ENCODE data around the gene NAT10. TPM values are rescaled to one million over a fixed set of nuclear protein-coding genes. Genes with fewer than 3 reads are reported as not detected.
"Not testable (repeated sequence)": the region's sequence is repeated elsewhere in the genome, so short reads cannot be mapped to it uniquely, and the experiment has no call there.

NAT10 gene
- polyA plus RNA-seq, 4 donors, result 8.9 to 36.3 (median 20.6) TPM

- no peaks in the 10 kb centered on the region for H3K4me1 ChIP-seq (ENCODE audit: control insufficient read depth in 3 of 3, insufficient read depth in 2 of 3, low read depth in 1 of 3, low read length in 2 of 3)
- WGBS, 3 donors, result 68 to 90% (median 84%) methylated on average over 4 of the region's 4 CpGs
- no peaks in the 10 kb centered on the region for H3K27me3 ChIP-seq (ENCODE audit: control insufficient read depth in 3 of 3, insufficient read depth in 3 of 3, low read length in 3 of 3)
- no peaks in the 10 kb centered on the region for H3K9me3 ChIP-seq (ENCODE audit: control insufficient read depth in 2 of 2, insufficient read depth in 1 of 2, low read depth in 1 of 2, low read length in 1 of 2)
- DNase-seq (no peak), FAIRE-seq (no peak)
- peaks cover 23 to 43% (median 27%) of the 10 kb centered on the region in 3 donors for H3K36me3 ChIP-seq (ENCODE audit: control insufficient read depth in 3 of 3, insufficient read depth in 2 of 3, low read depth in 1 of 3, low read length in 3 of 3)
- no peak overlapping the region for H3K27ac ChIP-seq (ENCODE audit: low read depth in 1 of 3, low read length in 2 of 3)
- no peak overlapping the region for H3K4me3 ChIP-seq (ENCODE audit: low read depth in 1 of 3, low read length in 3 of 3)
Measured at GRCh38 chr11:34086554-34087283, 18.7 kb upstream of the NAT10 start.

DNA sequence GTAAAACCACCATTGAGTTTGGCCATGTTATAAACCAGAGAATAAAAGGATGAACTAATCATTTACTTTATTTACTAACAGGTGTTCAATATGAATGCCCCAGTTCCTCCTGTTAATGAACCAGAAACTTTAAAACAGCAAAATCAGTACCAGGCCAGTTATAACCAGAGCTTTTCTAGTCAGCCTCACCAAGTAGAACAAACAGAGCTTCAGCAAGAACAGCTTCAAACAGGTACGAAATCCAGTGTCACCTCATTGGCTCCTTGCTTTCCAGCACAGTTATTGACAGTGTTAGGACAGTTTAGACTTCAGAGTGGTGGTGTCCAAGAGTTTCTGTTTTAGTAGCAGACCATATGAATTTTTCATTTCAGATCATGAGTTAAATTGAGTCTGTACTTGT lies 13.6 kb upstream of the NAT10 start:
- H3K4me3 ChIP-seq (ENCODE audit: low read depth in 1 of 3, low read length in 3 of 3), result no peak overlapping the region
- no peaks in the 10 kb centered on the region for H3K27me3 ChIP-seq (ENCODE audit: control insufficient read depth in 3 of 3, insufficient read depth in 3 of 3, low read length in 3 of 3)
- H3K9me3 ChIP-seq (ENCODE audit: control insufficient read depth in 2 of 2, insufficient read depth in 1 of 2, low read depth in 1 of 2, low read length in 1 of 2), result no peaks in the 10 kb centered on the region
- 84 to 92% (median 90%) methylated on average over 1 of the region's 1 CpG for WGBS, 3 donors
- H3K4me1 ChIP-seq (ENCODE audit: control insufficient read depth in 3 of 3, insufficient read depth in 2 of 3, low read depth in 1 of 3, low read length in 2 of 3), result no peaks in the 10 kb centered on the region
- peaks cover 10 to 53% (median 16%) of the 10 kb centered on the region in 3 donors for H3K36me3 ChIP-seq (ENCODE audit: control insufficient read depth in 3 of 3, insufficient read depth in 2 of 3, low read depth in 1 of 3, low read length in 3 of 3)
- FAIRE-seq, result no peak
- DNase-seq, result no peak
- H3K27ac ChIP-seq (ENCODE audit: low read depth in 1 of 3, low read length in 2 of 3), result no peak overlapping the region

GRCh38 chr11:34094900-34095299 lies 10.5 kb upstream of the NAT10 start:
- not testable (repeated sequence) for DNase-seq; H3K4me3 ChIP-seq (ENCODE audit: low read depth in 1 of 3, low read length in 3 of 3); H3K27me3 ChIP-seq (ENCODE audit: control insufficient read depth in 3 of 3, insufficient read depth in 3 of 3, low read length in 3 of 3); FAIRE-seq; H3K27ac ChIP-seq (ENCODE audit: low read depth in 1 of 3, low read length in 2 of 3); H3K9me3 ChIP-seq (ENCODE audit: control insufficient read depth in 2 of 2, insufficient read depth in 1 of 2, low read depth in 1 of 2, low read length in 1 of 2); H3K4me1 ChIP-seq (ENCODE audit: control insufficient read depth in 3 of 3, insufficient read depth in 2 of 3, low read depth in 1 of 3, low read length in 2 of 3)
- peaks cover 5 to 44% (median 16%) of the 10 kb centered on the region in 3 donors for H3K36me3 ChIP-seq (ENCODE audit: control insufficient read depth in 3 of 3, insufficient read depth in 2 of 3, low read depth in 1 of 3, low read length in 3 of 3)
- 96 to 100% (median 100%) methylated on average over 2 of the region's 2 CpGs for WGBS, 3 donors

DNA sequence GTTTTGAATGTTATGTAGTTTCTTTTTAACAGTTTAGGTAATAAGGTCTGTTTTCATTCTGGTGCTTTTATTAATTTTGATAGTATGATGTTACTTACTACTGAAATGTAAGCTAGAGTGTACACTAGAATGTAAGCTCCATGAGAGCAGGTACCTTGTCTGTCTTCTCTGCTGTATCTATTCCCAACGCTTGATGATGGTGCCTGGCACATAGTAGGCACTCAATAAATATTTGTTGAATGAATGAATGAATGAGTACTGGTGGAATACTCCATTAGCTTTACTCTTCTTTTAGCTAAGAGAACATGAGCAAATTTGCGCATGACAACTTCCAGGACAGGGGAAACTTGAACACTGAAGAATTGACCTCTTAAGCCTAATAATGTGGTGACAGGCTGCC lies 6.6 kb upstream of the NAT10 start:
- no peaks in the 10 kb centered on the region for H3K4me1 ChIP-seq (ENCODE audit: control insufficient read depth in 3 of 3, insufficient read depth in 2 of 3, low read depth in 1 of 3, low read length in 2 of 3)
- DNase-seq (no peak), FAIRE-seq (no peak)
- no peak overlapping the region for H3K4me3 ChIP-seq (ENCODE audit: low read depth in 1 of 3, low read length in 3 of 3)
- no peaks in the 10 kb centered on the region for H3K27me3 ChIP-seq (ENCODE audit: control insufficient read depth in 3 of 3, insufficient read depth in 3 of 3, low read length in 3 of 3)
- H3K36me3 ChIP-seq (ENCODE audit: control insufficient read depth in 3 of 3, insufficient read depth in 2 of 3, low read depth in 1 of 3, low read length in 3 of 3), result peaks cover 3 to 23% (median 8%) of the 10 kb centered on the region in 3 donors
- H3K9me3 ChIP-seq (ENCODE audit: control insufficient read depth in 2 of 2, insufficient read depth in 1 of 2, low read depth in 1 of 2, low read length in 1 of 2), result no peaks in the 10 kb centered on the region
- 92 to 95% (median 93%) methylated on average over 2 of the region's 2 CpGs for WGBS, 3 donors
- no peak overlapping the region for H3K27ac ChIP-seq (ENCODE audit: low read depth in 1 of 3, low read length in 2 of 3)

- H3K4me3 ChIP-seq (ENCODE audit: low read depth in 1 of 3, low read length in 3 of 3), result peak overlapping the region; percentile 21 to 71 (median 66)
- peaks cover 5 to 9% (median 5%) of the 10 kb centered on the region in 3 donors for H3K36me3 ChIP-seq (ENCODE audit: control insufficient read depth in 3 of 3, insufficient read depth in 2 of 3, low read depth in 1 of 3, low read length in 3 of 3)
- peak overlapping the region; percentile 92 to 96 (median 94) for H3K27ac ChIP-seq (ENCODE audit: low read depth in 1 of 3, low read length in 2 of 3)
- DNase-seq (no peak), FAIRE-seq (no peak)
- H3K4me1 ChIP-seq (ENCODE audit: control insufficient read depth in 3 of 3, insufficient read depth in 2 of 3, low read depth in 1 of 3, low read length in 2 of 3), result peaks cover 0 to 3% (median 0%) of the 10 kb centered on the region in 3 donors
- whole genome bisulfite sequencing, 3 donors, result 15 to 24% (median 17%) methylated on average over 6 of the region's 6 CpGs
- H3K9me3 ChIP-seq (ENCODE audit: control insufficient read depth in 2 of 2, insufficient read depth in 1 of 2, low read depth in 1 of 2, low read length in 1 of 2), result no peaks in the 10 kb centered on the region
- no peaks in the 10 kb centered on the region for H3K27me3 ChIP-seq (ENCODE audit: control insufficient read depth in 3 of 3, insufficient read depth in 3 of 3, low read length in 3 of 3)
Measured at GRCh38 chr11:34104680-34105078, 750 bp upstream of the NAT10 start.

DNA sequence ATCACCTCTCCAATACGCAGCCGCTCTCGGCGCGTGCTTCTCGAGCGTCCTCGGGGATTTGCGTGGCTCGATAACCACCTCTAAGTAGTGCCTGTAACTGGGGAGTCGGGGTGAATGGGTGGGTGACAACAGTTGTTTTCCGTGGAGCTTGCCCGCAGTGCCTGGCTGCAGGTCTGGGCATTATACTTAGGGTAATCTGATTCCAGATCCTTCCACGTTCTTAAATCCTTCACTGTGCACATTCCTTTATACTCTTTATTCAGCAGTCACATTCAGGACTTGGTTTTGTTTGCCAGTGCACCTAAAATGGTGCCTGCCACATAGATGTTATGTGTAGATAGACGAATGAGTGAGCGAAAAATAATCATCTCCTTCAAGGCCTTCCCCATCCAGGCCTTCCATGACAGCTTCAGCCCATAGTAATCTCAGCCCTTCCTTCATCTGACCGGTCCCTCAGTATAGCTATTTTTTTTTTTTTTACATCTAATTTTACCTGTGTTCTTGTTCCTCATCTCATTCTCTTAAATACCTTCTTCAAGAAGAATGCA lies 602 bp downstream of the NAT10 start:
- H3K9me3 ChIP-seq (ENCODE audit: control insufficient read depth in 2 of 2, insufficient read depth in 1 of 2, low read depth in 1 of 2, low read length in 1 of 2), result no peaks in the 10 kb centered on the region
- DNase-seq, result no peak
- no peaks in the 10 kb centered on the region for H3K27me3 ChIP-seq (ENCODE audit: control insufficient read depth in 3 of 3, insufficient read depth in 3 of 3, low read length in 3 of 3)
- 0 to 1% (median 1%) methylated on average over 17 of the region's 17 CpGs for WGBS, 3 donors
- FAIRE-seq, result no peak
- H3K36me3 ChIP-seq (ENCODE audit: control insufficient read depth in 3 of 3, insufficient read depth in 2 of 3, low read depth in 1 of 3, low read length in 3 of 3), result peaks cover 5 to 11% (median 11%) of the 10 kb centered on the region in 3 donors
- peaks cover 0 to 3% (median 0%) of the 10 kb centered on the region in 3 donors for H3K4me1 ChIP-seq (ENCODE audit: control insufficient read depth in 3 of 3, insufficient read depth in 2 of 3, low read depth in 1 of 3, low read length in 2 of 3)
- H3K4me3 ChIP-seq (ENCODE audit: low read depth in 1 of 3, low read length in 3 of 3), result peak overlapping the region; percentile 66 to 72 (median 71)
- H3K27ac ChIP-seq (ENCODE audit: low read depth in 1 of 3, low read length in 2 of 3), result peak overlapping the region; percentile 92 to 96 (median 94)

- DNase-seq, result no peak
- 92 to 96% (median 95%) methylated on average over 6 of the region's 6 CpGs for WGBS, 3 donors
- no peak overlapping the region for H3K27ac ChIP-seq (ENCODE audit: low read depth in 1 of 3, low read length in 2 of 3)
- H3K27me3 ChIP-seq (ENCODE audit: control insufficient read depth in 3 of 3, insufficient read depth in 3 of 3, low read length in 3 of 3), result no peaks in the 10 kb centered on the region
- no peak for FAIRE-seq
- peaks cover 24 to 37% (median 26%) of the 10 kb centered on the region in 3 donors for H3K36me3 ChIP-seq (ENCODE audit: control insufficient read depth in 3 of 3, insufficient read depth in 2 of 3, low read depth in 1 of 3, low read length in 3 of 3)
- no peaks in the 10 kb centered on the region for H3K4me1 ChIP-seq (ENCODE audit: control insufficient read depth in 3 of 3, insufficient read depth in 2 of 3, low read depth in 1 of 3, low read length in 2 of 3)
- no peaks in the 10 kb centered on the region for H3K9me3 ChIP-seq (ENCODE audit: control insufficient read depth in 2 of 2, insufficient read depth in 1 of 2, low read depth in 1 of 2, low read length in 1 of 2)
- H3K4me3 ChIP-seq (ENCODE audit: low read depth in 1 of 3, low read length in 3 of 3), result no peak overlapping the region
Measured at GRCh38 chr11:34111722-34112270, 6.4 kb downstream of the NAT10 start.

GRCh38 chr11:34114014-34114413 lies 8.6 kb downstream of the NAT10 start:
- no peaks in the 10 kb centered on the region for H3K4me1 ChIP-seq (ENCODE audit: control insufficient read depth in 3 of 3, insufficient read depth in 2 of 3, low read depth in 1 of 3, low read length in 2 of 3)
- FAIRE-seq, result no peak
- H3K27me3 ChIP-seq (ENCODE audit: control insufficient read depth in 3 of 3, insufficient read depth in 3 of 3, low read length in 3 of 3), result no peaks in the 10 kb centered on the region
- no peak overlapping the region for H3K4me3 ChIP-seq (ENCODE audit: low read depth in 1 of 3, low read length in 3 of 3)
- no peak overlapping the region for H3K27ac ChIP-seq (ENCODE audit: low read depth in 1 of 3, low read length in 2 of 3)
- H3K36me3 ChIP-seq (ENCODE audit: control insufficient read depth in 3 of 3, insufficient read depth in 2 of 3, low read depth in 1 of 3, low read length in 3 of 3), result peaks cover 27 to 47% (median 36%) of the 10 kb centered on the region in 3 donors
- no peak for DNase-seq
- no peaks in the 10 kb centered on the region for H3K9me3 ChIP-seq (ENCODE audit: control insufficient read depth in 2 of 2, insufficient read depth in 1 of 2, low read depth in 1 of 2, low read length in 1 of 2)
- WGBS, 3 donors, result 90 to 100% (median 94%) methylated on average over 2 of the region's 2 CpGs

All from small intestine (tissue), 7 donors.